ENCODE results near the gene KLHL17.

The KLHL17 gene

DNA sequence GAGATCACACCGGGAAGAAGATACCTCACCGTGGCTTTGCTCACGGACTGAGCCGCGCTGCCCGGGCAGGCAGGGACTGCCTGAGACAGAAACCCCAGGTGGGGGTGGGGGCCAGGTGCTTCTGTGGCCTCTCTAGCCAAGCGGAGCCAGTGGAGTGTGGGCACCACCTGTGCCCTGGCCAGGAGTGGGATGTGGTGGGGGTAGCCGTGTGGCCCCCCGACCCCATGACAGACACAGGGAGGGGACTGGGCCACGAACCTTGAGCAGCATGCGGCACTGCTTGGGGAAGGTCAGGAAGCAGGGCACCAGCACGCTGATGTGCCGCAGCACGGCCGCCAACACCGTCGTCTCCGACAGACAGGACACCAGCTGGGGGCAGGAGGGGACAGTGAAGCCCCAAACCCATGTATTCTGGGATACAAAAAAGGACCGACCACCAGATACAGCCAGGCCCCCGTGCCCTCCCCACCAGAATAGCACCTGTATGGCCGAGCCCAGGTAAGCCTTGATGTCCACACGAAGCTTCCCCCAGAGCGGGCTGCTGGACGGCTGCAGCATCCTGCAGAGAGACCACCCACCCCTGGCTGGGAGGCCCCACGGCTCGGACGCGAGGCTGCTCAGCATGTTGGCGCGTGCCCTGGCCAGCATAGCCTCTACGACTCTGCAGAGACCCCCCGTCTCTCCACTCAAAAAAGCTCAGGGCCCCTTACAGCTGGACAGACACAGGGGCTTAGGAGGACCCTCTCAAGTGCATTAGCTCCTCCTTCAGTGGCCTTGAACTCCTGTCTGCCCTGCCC lies 6.7 kb upstream of the KLHL17 start:
- no peak overlapping the region for H3K27ac ChIP-seq (replicated peaks)
- no peak for DNase-seq (ENCODE audit: low read depth in 1 of 2, low spot score in 1 of 2)
- H3K27me3 ChIP-seq (ENCODE audit: insufficient read depth, poor library complexity, severe bottlenecking), result no peaks in the 10 kb centered on the region
- TF ChIP-seq, protein P1, sequence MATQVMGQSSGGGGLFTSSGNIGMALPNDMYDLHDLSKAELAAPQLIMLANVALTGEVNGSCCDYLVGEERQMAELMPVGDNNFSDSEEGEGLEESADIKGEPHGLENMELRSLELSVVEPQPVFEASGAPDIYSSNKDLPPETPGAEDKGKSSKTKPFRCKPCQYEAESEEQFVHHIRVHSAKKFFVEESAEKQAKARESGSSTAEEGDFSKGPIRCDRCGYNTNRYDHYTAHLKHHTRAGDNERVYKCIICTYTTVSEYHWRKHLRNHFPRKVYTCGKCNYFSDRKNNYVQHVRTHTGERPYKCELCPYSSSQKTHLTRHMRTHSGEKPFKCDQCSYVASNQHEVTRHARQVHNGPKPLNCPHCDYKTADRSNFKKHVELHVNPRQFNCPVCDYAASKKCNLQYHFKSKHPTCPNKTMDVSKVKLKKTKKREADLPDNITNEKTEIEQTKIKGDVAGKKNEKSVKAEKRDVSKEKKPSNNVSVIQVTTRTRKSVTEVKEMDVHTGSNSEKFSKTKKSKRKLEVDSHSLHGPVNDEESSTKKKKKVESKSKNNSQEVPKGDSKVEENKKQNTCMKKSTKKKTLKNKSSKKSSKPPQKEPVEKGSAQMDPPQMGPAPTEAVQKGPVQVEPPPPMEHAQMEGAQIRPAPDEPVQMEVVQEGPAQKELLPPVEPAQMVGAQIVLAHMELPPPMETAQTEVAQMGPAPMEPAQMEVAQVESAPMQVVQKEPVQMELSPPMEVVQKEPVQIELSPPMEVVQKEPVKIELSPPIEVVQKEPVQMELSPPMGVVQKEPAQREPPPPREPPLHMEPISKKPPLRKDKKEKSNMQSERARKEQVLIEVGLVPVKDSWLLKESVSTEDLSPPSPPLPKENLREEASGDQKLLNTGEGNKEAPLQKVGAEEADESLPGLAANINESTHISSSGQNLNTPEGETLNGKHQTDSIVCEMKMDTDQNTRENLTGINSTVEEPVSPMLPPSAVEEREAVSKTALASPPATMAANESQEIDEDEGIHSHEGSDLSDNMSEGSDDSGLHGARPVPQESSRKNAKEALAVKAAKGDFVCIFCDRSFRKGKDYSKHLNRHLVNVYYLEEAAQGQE (IDR thresholded peaks at IDR 0.05; ENCODE audit: insufficient replicate concordance, low read depth), result no peak
- TF ChIP-seq SPI1 (IDR thresholded peaks at IDR 0.05; ENCODE audit: borderline replicate concordance, low read depth), result no peak
- TF ChIP-seq POLR2AphosphoS5 (IDR thresholded peaks at IDR 0.05; ENCODE audit: low read depth), result no peak
- TF ChIP-seq GABPA (IDR thresholded peaks at IDR 0.05; ENCODE audit: low read depth), result no peak
- no peak for TF ChIP-seq CTCF (IDR thresholded peaks at IDR 0.05; ENCODE audit: insufficient read depth, low read length)
- no peak overlapping the region for H3K4me3 ChIP-seq (replicated peaks; ENCODE audit: insufficient read depth, low read length)

- peak overlapping the region; percentile 78 for H3K27ac ChIP-seq (replicated peaks)
- no peak for TF ChIP-seq POLR2AphosphoS5 (IDR thresholded peaks at IDR 0.05; ENCODE audit: low read depth)
- no peak for TF ChIP-seq SPI1 (IDR thresholded peaks at IDR 0.05; ENCODE audit: borderline replicate concordance, low read depth)
- TF ChIP-seq, protein P1 (IDR thresholded peaks at IDR 0.05; ENCODE audit: insufficient replicate concordance, low read depth), result no peak
- no peak for TF ChIP-seq GABPA (IDR thresholded peaks at IDR 0.05; ENCODE audit: low read depth)
- no peak for TF ChIP-seq CTCF (IDR thresholded peaks at IDR 0.05; ENCODE audit: insufficient read depth, low read length)
- no peak overlapping the region for H3K4me3 ChIP-seq (replicated peaks; ENCODE audit: insufficient read depth, low read length)
- no peaks in the 10 kb centered on the region for H3K27me3 ChIP-seq (ENCODE audit: insufficient read depth, poor library complexity, severe bottlenecking)
- no peak for DNase-seq (ENCODE audit: low read depth in 1 of 2, low spot score in 1 of 2)
Measured at GRCh38 chr1:954927-955326, 5.5 kb upstream of the KLHL17 start.

DNA sequence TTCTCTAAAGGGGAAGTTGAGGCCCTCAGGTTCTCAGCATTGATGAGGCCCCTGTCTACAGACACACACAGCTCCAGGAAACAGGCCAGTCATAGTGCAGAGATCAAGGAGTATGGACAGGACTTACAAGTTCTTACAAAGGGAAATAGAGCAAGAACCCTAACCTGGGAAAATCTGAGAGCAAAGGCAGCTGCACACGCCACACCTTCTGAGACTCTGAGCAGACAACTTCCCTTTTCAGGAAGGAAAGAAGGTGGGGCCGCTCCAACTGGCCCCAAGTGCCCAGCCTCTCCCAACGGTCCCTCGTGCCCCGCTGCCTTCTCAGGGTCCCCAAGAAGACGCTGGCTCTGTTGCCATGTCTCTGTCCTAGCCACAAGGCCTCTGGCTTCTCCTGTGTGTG lies 4.9 kb upstream of the KLHL17 start:
- H3K27ac ChIP-seq (replicated peaks), result peak overlapping the region; percentile 78
- H3K4me3 ChIP-seq (replicated peaks; ENCODE audit: insufficient read depth, low read length), result no peak overlapping the region
- no peaks in the 10 kb centered on the region for H3K27me3 ChIP-seq (ENCODE audit: insufficient read depth, poor library complexity, severe bottlenecking)
- peak in 1 of 2 experiments; percentile 75 for DNase-seq (ENCODE audit: low read depth in 1 of 2, low spot score in 1 of 2)
- no peak for TF ChIP-seq GABPA (IDR thresholded peaks at IDR 0.05; ENCODE audit: low read depth)
- TF ChIP-seq SPI1 (IDR thresholded peaks at IDR 0.05; ENCODE audit: borderline replicate concordance, low read depth), result peak; percentile 25; the same call in 1 of the 2 replicates
- no peak for TF ChIP-seq POLR2AphosphoS5 (IDR thresholded peaks at IDR 0.05; ENCODE audit: low read depth)

DNA sequence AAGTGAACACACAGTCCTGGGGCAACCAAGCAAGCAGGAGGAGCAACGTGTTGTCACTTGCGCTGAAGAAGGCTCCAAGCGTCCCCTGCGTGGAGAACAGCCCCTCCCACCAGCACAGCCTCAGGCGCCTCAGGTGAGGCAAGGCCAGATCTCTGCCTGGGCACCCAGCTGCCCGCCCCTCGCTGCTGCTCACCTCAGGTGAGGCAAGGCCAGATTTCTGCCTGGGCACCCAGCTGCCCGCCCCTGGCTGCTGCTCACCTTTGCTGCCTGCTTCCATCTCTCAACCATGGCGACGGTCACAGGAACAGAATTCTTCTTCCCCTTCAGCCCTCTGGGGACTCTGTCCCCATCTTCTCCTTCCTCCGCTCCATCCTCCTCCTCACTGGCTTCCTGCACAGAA lies 3.7 kb upstream of the KLHL17 start:
- H3K27me3 ChIP-seq (ENCODE audit: insufficient read depth, poor library complexity, severe bottlenecking), result no peaks in the 10 kb centered on the region
- TF ChIP-seq, protein P1 (IDR thresholded peaks at IDR 0.05; ENCODE audit: insufficient replicate concordance, low read depth), result no peak
- TF ChIP-seq SPI1 (IDR thresholded peaks at IDR 0.05; ENCODE audit: borderline replicate concordance, low read depth), result no peak
- no peak for TF ChIP-seq GABPA (IDR thresholded peaks at IDR 0.05; ENCODE audit: low read depth)
- TF ChIP-seq CTCF (IDR thresholded peaks at IDR 0.05; ENCODE audit: insufficient read depth, low read length), result no peak
- TF ChIP-seq POLR2AphosphoS5 (IDR thresholded peaks at IDR 0.05; ENCODE audit: low read depth), result no peak

More for the DNA sequence above, 3.7 kb upstream of the KLHL17 start:
- Histone ChIP-seq H3K4me3 (replicated peaks; ENCODE audit: insufficient read depth, low read length) (no peak overlapping the region), H3K27ac (replicated peaks) (peak overlapping the region; percentile 78)
- no peak for DNase-seq (ENCODE audit: low read depth in 1 of 2, low spot score in 1 of 2)

All from HL-60 (cell line).